ENCODE results near the gene TPO. TPM values are rescaled to one million over a fixed set of nuclear protein-coding genes. Genes with fewer than 3 reads are reported as not detected.

Gene TPO
- total and polyA plus RNA-seq, 9 donors = 0.08 to 0.53 (median 0.18) TPM

DNA sequence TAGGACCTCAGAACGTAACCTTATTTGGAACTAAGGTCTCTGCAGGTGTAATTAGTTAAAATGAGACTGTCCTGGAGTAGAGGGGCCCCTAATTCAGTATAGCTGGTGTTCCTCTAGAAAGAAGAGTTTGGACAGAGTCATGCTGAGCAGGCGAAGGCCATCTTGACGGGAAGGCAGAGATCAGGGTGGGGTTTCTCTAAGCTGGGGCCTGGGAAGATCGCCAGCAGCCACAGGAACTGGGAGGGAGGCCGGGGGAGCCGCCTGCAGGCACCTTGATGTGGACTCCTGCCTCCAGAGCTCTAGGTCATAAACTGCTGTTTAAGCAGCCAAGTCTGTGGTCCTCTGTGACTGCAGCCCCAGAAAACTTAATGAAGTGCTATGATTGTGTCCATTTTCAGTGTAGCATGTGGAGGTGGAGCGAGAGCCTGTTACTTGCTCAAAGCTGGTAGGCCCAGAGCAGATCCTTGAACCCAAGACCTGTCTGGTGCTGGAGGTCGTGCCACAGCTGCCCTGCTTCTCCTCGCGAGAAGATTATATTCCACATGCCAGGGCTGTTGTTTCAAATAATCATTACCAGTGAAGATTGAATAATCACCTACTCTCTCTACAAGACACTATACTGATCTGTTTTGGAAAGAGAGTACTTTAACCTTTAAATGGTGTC lies 105.7 kb downstream of the TPO start:
- no peaks in the 10 kb centered on the region for H3K36me3 ChIP-seq (ENCODE audit: control insufficient read depth, insufficient read depth, low read length)
- no peak for DNase-seq
- no peaks in the 10 kb centered on the region for H3K27me3 ChIP-seq (ENCODE audit: control insufficient read depth, insufficient read depth, low read length)
- no peaks in the 10 kb centered on the region for H3K9me3 ChIP-seq (replicated peaks; ENCODE audit: control insufficient read depth, low read depth, low read length)
- WGBS (ENCODE audit: insufficient coverage) = 29% methylated on average over 7 of the region's 10 CpGs
- H3K27ac ChIP-seq (ENCODE audit: low read length) = no peak overlapping the region
- H3K4me3 ChIP-seq (ENCODE audit: low read length) = no peak overlapping the region
- H3K4me1 ChIP-seq (ENCODE audit: control insufficient read depth, insufficient read depth, low read length) = no peaks in the 10 kb centered on the region

GRCh38 chr2:1521191-1521877 lies 108.1 kb downstream of the TPO start:
- WGBS (ENCODE audit: insufficient coverage) = 67% methylated on average over 13 of the region's 21 CpGs

DNA sequence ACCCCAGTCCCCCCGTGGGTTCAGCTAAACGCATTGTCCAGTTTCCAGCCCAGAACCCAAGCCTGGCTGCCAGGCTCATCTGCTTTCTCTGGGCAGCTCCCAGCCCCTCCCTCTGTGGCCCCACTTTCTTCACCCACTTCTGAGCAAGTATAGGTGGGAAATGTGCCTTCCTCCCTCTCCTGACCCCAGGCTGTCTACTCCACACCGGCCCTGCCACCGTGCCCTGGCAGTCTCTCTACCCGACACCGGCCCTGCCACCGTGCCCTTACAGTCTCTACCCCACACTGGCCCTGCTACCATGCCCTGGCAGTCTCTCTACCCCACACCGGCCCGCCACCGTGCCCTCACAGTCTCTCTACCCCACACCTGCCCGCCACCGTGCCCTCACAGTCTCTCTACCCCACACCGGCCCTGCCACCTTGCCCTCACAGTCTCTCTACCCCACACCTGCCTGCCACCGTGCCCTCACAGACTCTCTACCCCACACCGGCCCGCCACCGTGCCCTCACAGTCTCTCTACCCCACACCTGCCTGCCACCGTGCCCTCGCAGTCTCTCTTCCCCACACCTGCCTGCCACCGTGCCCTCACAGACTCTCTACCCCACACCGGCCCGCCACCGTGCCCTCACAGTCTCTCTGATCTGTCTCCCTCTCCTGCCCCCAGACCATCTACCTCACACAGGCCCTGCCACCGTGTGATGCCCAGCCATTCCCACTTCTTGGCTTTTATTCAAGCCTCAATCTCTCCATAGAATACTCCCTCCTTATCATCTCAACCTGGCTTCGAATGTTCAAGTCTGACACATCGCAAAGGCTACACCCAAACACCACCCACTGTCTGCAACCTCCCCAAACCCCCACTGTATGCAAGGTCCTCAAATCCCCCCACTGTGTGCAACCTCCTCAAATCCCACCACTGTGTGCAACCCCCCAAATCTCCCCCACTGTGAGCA lies 108.9 kb downstream of the TPO start:
- H3K27ac ChIP-seq (ENCODE audit: low read length) = no peak overlapping the region
- no peak overlapping the region for H3K4me3 ChIP-seq (ENCODE audit: low read length)
- no peaks in the 10 kb centered on the region for H3K36me3 ChIP-seq (ENCODE audit: control insufficient read depth, insufficient read depth, low read length)
- H3K9me3 ChIP-seq (replicated peaks; ENCODE audit: control insufficient read depth, low read depth, low read length) = no peaks in the 10 kb centered on the region
- H3K4me1 ChIP-seq (ENCODE audit: control insufficient read depth, insufficient read depth, low read length) = no peaks in the 10 kb centered on the region
- DNase-seq = no peak
- WGBS (ENCODE audit: insufficient coverage) = 83% methylated on average over 21 of the region's 26 CpGs
- no peaks in the 10 kb centered on the region for H3K27me3 ChIP-seq (ENCODE audit: control insufficient read depth, insufficient read depth, low read length)

More at GRCh38 chr2:1521191-1521877, 108.1 kb downstream of the TPO start:
- H3K4me1 ChIP-seq (ENCODE audit: control insufficient read depth, insufficient read depth, low read length) = no peaks in the 10 kb centered on the region
- H3K9me3 ChIP-seq (replicated peaks; ENCODE audit: control insufficient read depth, low read depth, low read length) = no peaks in the 10 kb centered on the region
- no peak overlapping the region for H3K4me3 ChIP-seq (ENCODE audit: low read length)
- DNase-seq = no peak
- no peaks in the 10 kb centered on the region for H3K36me3 ChIP-seq (ENCODE audit: control insufficient read depth, insufficient read depth, low read length)
- no peaks in the 10 kb centered on the region for H3K27me3 ChIP-seq (ENCODE audit: control insufficient read depth, insufficient read depth, low read length)
- H3K27ac ChIP-seq (ENCODE audit: low read length) = no peak overlapping the region

- 79% methylated on average over 9 of the region's 9 CpGs for WGBS (ENCODE audit: insufficient coverage)
- no peak overlapping the region for H3K27ac ChIP-seq (ENCODE audit: low read length)
- no peaks in the 10 kb centered on the region for H3K9me3 ChIP-seq (replicated peaks; ENCODE audit: control insufficient read depth, low read depth, low read length)
- H3K4me3 ChIP-seq (ENCODE audit: low read length) = no peak overlapping the region
- no peaks in the 10 kb centered on the region for H3K36me3 ChIP-seq (ENCODE audit: control insufficient read depth, insufficient read depth, low read length)
- H3K4me1 ChIP-seq (ENCODE audit: control insufficient read depth, insufficient read depth, low read length) = no peaks in the 10 kb centered on the region
- peaks cover 3% of the 10 kb centered on the region for H3K27me3 ChIP-seq (ENCODE audit: control insufficient read depth, insufficient read depth, low read length)
- DNase-seq = no peak
Measured at GRCh38 chr2:1527153-1527992, 114.1 kb downstream of the TPO start.

GRCh38 chr2:1528273-1529064 lies 115.2 kb downstream of the TPO start:
- no peaks in the 10 kb centered on the region for H3K36me3 ChIP-seq (ENCODE audit: control insufficient read depth, insufficient read depth, low read length)
- H3K4me1 ChIP-seq (ENCODE audit: control insufficient read depth, insufficient read depth, low read length) = no peaks in the 10 kb centered on the region
- peaks cover 3% of the 10 kb centered on the region for H3K27me3 ChIP-seq (ENCODE audit: control insufficient read depth, insufficient read depth, low read length)
- WGBS (ENCODE audit: insufficient coverage) = 70% methylated on average over 6 of the region's 6 CpGs
- H3K27ac ChIP-seq (ENCODE audit: low read length) = no peak overlapping the region
- H3K9me3 ChIP-seq (replicated peaks; ENCODE audit: control insufficient read depth, low read depth, low read length) = no peaks in the 10 kb centered on the region
- no peak overlapping the region for H3K4me3 ChIP-seq (ENCODE audit: low read length)
- DNase-seq = no peak

GRCh38 chr2:1538663-1539062 lies 125.4 kb downstream of the TPO start:
- WGBS (ENCODE audit: insufficient coverage) = 67% methylated on average over 7 of the region's 10 CpGs
- no peak for DNase-seq
- Histone ChIP-seq H3K36me3 (ENCODE audit: control insufficient read depth, insufficient read depth, low read length) (no peaks in the 10 kb centered on the region), H3K27me3 (ENCODE audit: control insufficient read depth, insufficient read depth, low read length) (peaks cover 4% of the 10 kb centered on the region), H3K4me1 (ENCODE audit: control insufficient read depth, insufficient read depth, low read length) (peaks cover 10% of the 10 kb centered on the region), H3K9me3 (replicated peaks; ENCODE audit: control insufficient read depth, low read depth, low read length) (no peaks in the 10 kb centered on the region), H3K27ac (ENCODE audit: low read length) (no peak overlapping the region), H3K4me3 (ENCODE audit: low read length) (no peak overlapping the region)

DNA sequence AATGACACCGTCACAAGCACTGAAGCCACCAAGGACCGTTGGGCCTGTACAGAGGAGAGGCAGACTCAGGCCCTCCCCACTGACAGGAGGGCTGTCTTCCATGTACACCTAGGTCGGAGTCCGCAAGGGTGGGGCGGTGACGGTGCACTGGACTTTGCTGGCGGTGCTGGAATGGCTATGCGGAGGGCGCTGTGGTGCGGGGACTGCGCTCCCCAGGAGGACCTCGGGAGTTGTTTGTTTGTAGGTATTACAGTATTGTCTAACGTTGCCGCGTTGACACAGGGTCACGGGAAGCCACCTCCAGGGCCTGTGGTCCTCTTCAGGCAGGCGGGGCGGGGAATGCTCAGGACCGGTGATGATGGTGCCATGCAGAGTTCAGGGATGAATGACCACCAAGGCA lies 126.2 kb downstream of the TPO start:
- no peak overlapping the region for H3K4me3 ChIP-seq (ENCODE audit: low read length)
- DNase-seq = no peak
- peaks cover 4% of the 10 kb centered on the region for H3K27me3 ChIP-seq (ENCODE audit: control insufficient read depth, insufficient read depth, low read length)
- no peaks in the 10 kb centered on the region for H3K9me3 ChIP-seq (replicated peaks; ENCODE audit: control insufficient read depth, low read depth, low read length)
- no peak overlapping the region for H3K27ac ChIP-seq (ENCODE audit: low read length)
- H3K36me3 ChIP-seq (ENCODE audit: control insufficient read depth, insufficient read depth, low read length) = no peaks in the 10 kb centered on the region
- WGBS (ENCODE audit: insufficient coverage) = 89% methylated on average over 18 of the region's 19 CpGs
- peaks cover 10% of the 10 kb centered on the region for H3K4me1 ChIP-seq (ENCODE audit: control insufficient read depth, insufficient read depth, low read length)

DNA sequence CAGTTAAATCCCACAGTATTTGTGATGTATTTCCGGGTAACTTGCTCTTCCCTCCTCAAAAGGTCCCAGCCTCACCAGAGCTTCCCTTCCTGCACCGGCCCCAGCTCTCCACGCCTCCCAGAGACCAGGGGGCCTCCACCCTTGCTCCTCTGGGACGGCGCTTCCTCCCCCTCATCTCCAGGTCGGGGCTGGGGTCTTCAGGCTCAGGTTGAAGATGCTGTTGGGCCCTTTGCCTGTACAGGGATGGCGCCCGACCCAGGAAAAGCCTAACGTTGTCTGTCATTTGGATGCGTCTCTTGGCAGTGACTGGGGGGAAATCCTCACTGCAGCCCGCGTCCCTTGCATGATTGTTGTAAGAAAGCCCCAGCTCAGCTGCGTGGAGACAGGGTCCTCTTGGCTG lies 126.7 kb downstream of the TPO start:
- no peak overlapping the region for H3K4me3 ChIP-seq (ENCODE audit: low read length)
- DNase-seq = no peak
- no peaks in the 10 kb centered on the region for H3K9me3 ChIP-seq (replicated peaks; ENCODE audit: control insufficient read depth, low read depth, low read length)
- 53% methylated on average over 7 of the region's 13 CpGs for WGBS (ENCODE audit: insufficient coverage)
- H3K27ac ChIP-seq (ENCODE audit: low read length) = no peak overlapping the region
- peaks cover 10% of the 10 kb centered on the region for H3K4me1 ChIP-seq (ENCODE audit: control insufficient read depth, insufficient read depth, low read length)
- H3K27me3 ChIP-seq (ENCODE audit: control insufficient read depth, insufficient read depth, low read length) = peaks cover 4% of the 10 kb centered on the region
- no peaks in the 10 kb centered on the region for H3K36me3 ChIP-seq (ENCODE audit: control insufficient read depth, insufficient read depth, low read length)

DNA sequence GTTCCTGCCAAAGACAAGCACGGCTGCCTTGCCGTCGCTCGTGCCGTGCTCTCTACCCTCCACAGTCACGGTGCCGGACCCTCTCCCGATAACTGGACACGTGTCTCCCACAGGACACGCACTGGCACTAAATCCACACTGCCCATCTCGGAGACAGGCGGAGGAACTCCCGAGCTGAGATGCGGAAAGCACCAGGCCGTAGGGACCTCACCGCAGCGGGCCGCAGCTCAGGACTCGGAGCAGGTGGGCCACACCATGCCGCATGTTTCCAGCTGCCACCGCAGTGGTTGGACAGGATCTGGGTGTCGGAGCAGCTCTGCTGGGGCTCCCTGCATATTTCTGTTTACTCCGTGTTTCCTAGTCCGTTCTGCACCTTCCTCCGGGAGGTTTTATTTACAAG lies 127.2 kb downstream of the TPO start:
- no peak overlapping the region for H3K27ac ChIP-seq (ENCODE audit: low read length)
- H3K4me1 ChIP-seq (ENCODE audit: control insufficient read depth, insufficient read depth, low read length) = peaks cover 10% of the 10 kb centered on the region
- H3K4me3 ChIP-seq (ENCODE audit: low read length) = no peak overlapping the region
- H3K36me3 ChIP-seq (ENCODE audit: control insufficient read depth, insufficient read depth, low read length) = no peaks in the 10 kb centered on the region
- peaks cover 4% of the 10 kb centered on the region for H3K27me3 ChIP-seq (ENCODE audit: control insufficient read depth, insufficient read depth, low read length)
- 40% methylated on average over 17 of the region's 25 CpGs for WGBS (ENCODE audit: insufficient coverage)
- H3K9me3 ChIP-seq (replicated peaks; ENCODE audit: control insufficient read depth, low read depth, low read length) = no peaks in the 10 kb centered on the region
- no peak for DNase-seq
